Measurements from ENCODE around the gene PPM1H.

DNA sequence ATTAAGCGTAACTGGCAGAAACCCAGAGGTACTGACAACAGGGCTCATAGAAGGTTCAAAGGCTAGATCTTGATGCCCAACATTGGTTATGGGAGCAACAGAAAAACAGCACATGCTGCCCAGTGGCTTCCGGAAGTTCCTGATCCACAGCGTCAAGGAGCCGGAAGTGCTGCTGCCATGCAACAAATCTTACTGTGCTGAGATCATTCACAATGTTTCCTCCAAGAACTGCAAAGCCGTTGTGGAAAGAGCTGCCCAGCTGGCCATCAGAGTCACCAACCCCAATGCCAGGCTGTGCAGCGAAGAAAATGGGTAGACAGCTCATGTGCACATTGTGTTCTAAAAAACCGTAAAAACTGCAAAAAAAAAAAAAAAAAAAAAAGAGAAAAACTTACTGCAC is 276.0 kb downstream of the PPM1H start:
- TF ChIP-seq, protein P1, sequence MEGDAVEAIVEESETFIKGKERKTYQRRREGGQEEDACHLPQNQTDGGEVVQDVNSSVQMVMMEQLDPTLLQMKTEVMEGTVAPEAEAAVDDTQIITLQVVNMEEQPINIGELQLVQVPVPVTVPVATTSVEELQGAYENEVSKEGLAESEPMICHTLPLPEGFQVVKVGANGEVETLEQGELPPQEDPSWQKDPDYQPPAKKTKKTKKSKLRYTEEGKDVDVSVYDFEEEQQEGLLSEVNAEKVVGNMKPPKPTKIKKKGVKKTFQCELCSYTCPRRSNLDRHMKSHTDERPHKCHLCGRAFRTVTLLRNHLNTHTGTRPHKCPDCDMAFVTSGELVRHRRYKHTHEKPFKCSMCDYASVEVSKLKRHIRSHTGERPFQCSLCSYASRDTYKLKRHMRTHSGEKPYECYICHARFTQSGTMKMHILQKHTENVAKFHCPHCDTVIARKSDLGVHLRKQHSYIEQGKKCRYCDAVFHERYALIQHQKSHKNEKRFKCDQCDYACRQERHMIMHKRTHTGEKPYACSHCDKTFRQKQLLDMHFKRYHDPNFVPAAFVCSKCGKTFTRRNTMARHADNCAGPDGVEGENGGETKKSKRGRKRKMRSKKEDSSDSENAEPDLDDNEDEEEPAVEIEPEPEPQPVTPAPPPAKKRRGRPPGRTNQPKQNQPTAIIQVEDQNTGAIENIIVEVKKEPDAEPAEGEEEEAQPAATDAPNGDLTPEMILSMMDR (IDR thresholded peaks at IDR 0.05; ENCODE audit: low read depth, low read length): no peak
- TF ChIP-seq MAX (IDR thresholded peaks at IDR 0.05; ENCODE audit: low read depth, low read length): no peak
